SIG-M5 (cell line): ENCODE measurements around the gene POU2AF2.

Source experiments
- DNase-seq: peaks from one replicate; lab custom pipeline; 2025; lab: John Stamatoyannopoulos, UW

POU2AF2 gene

DNA sequence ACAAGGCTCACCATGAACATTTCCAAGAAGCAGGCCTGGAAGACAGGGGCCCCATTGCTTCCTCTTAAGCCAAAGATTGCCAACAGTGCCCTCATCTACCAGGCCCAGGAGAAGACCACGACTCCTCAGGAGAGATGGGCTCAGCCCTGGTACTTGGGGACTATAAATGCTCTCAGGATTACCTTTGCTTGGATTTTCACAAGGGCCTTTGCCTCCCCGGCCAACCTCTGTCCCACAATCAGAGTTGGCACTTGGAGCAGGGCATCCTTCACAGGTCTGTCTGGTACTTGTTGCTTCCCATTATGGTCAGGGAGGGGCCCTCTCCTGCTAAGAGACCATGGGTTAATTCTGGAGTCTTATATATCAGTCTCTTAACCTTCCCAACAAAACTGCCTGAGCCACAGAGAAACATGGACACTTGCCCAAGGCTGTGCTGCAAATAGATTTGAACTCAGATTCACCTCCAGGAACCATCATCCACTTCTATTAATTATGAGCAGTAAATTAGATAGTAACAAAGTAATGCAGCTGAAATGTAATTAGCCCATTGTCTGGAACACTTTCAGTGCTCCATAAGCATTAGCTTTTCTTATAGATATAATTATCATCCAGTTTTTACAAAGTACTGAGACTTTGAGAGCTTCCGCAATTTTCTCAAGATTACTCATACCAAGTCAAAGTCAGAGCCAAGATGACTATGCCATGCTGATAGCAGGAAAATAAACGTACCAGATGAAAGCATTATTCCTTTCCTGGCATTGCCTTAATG lies 86.4 kb downstream of the POU2AF2 start:
- no peak for DNase-seq

DNA sequence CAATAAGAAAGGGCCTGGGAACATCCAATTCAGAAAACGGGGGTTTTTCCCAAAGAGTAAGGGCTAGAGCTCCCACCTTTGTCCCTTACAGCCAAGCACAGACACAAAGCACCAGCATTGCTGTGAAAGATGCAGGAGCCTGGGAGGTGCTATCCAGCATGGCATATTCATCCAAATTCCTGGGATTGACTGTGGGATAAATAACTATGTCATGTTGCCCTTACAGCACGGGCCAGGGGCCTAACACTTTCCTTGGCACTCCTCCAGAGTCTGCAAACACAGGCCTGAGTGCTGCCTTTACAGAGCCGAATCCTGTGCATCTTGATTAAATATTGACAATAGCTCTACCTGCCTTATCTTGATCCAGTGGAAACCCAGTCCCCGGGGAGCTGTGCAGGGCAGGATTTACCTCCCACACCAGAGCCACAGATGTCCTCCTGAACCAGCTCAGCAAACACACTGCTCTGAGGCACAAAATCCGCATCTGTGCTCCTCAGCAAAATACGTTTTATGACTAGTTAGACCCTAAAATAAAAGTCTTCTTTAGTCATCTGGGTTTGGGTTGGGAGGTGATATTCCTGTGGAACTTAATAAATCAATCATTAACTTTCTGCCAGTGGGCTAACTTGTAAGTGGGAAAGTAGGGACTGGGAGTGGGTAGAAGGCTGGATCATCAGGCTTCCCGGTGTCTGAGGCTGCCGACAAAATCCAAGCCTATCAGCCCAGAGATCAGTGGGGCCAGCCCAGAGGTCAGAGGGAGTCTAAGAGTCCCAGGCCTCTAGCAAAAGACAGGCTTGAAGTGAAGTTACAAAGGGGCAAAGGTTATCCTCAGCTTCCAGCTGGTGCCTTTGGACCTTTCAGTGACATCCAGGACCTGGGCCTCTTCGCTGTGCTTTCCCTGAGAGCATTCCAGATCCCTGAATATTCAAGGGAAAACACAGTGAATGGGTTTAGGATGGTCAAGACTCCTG lies 89.3 kb downstream of the POU2AF2 start:
- no peak for DNase-seq

GRCh38 chr11:111335549-111335948 lies 90.0 kb downstream of the POU2AF2 start:
- DNase-seq, result no peak
